HG03045 (cell line): Measurements from ENCODE around the gene RPS15.
"Not testable (repeated sequence)": the region's sequence is repeated elsewhere in the genome, so short reads cannot be mapped to it uniquely, and the experiment has no call there.

Experiments used
- ATAC-seq: cut with Tn5 transposase; IDR thresholded peaks from one replicate; pipeline ENCODE4 v1.9.1; 2021; ENCODE audit warnings: mild to moderate bottlenecking, moderate library complexity; ENCODE audit not compliant: unreplicated experiment

RPS15 gene

DNA sequence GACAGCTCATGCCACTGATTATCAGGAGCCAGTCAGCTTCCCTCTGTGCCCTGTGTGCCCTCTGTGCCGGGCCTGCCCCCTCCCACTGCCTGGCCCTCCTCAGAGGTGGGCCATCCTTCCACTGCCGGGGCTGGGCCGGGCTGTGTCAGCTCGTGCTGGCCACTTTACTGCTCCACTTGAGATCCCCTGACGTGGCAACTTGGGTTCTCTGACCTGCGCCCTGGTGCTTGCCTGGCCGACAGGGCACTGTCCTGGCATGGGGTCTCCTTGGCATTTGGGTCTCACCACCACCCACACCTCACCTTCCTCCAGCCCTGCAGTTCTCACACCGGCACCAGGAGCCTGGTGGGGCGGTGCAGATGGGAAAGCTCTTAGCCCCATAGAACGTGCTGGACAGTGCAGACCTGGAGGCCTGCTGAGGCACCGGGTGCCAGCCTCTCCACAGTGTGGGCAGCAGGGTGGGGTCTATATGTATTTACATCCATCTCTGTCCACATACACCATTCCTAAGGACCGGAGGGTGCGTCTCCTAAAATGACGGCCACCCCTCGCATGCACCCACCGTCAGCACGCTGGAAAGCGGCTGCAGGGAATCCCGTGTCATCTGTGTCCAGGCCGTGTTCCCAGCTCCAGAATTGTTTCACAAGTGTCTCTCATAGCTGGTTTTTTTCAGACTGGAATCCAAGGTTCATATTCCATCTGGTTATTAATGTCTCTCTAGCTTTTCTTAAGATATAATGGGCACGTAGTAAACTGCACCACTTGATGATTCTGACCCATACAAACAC, 19.1 kb upstream of the RPS15 start:
- no peak for ATAC-seq

DNA sequence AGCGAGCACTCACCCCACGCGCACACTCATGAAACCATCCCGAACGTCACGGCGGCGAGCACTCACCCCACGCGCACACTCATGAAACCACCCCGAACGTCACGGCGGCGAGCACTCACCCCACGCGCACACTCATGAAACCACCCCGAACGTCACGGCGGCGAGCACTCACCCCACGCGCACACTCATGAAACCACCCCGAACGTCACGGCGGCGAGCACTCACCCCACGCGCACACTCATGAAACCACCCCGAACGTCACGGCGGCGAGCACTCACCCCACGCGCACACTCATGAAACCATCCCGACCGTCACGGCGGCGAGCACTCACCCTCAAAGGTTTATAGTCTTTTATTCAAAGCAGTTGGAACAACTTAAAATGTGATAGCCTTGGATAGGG, 18.1 kb upstream of the RPS15 start:
- not testable (repeated sequence) for ATAC-seq

DNA sequence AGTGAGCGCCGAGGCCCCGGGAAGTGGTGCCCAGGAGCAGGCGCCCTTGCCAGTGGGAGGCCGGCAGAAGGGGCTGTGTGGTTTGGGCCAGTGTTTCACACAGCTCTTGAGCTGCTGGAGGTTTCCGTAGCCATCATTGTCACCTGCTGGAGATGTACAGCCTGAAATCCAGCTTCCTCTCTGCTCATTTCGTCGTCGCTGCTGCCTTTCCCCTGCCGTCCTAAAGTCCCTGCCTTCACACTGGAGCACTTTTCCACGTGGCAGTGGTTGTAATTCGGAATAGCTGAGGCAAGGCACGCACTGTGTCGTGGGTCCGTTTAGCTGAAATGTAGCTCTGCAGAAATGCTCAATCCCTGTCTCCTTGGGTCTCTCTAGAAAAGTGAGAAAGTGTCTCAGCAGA, 17.6 kb upstream of the RPS15 start:
- ATAC-seq, result no peak

DNA sequence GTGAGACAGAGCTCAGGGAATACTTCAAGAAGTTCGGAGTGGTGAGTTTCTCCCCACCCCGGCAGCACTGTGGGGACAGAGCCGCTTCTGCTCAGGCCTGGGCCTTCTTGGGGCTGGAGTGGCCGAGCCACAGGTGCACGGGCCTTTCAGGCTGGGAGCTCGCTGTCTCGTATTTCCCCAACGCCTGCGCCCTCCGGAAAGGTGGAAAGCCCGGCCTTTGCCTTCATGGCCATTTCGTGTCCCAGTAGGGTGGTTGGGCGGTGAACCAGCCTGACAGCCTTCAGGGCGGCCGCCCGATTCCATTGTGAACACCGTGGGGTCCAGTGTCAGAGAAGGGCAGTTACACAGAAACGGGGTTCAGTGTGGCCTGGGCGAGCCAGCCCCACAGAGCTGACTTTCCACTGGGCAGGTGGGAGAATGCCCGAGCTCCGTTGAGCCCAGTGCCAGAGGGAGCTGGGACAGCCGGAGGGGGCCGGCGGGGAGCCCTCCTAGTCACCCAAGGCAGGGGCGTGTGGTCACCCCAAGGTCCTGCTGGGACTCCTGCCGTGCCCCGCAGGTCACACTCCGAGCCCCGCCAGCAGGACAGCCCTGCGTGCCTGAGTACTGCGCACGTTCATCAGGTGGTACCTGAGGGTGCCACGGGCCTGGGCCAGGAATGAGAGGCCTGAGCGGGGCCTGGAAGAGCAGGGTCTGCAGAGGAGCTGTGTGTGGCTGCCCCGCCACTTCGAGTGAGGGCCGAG, 16.8 kb upstream of the RPS15 start:
- ATAC-seq, result no peak

DNA sequence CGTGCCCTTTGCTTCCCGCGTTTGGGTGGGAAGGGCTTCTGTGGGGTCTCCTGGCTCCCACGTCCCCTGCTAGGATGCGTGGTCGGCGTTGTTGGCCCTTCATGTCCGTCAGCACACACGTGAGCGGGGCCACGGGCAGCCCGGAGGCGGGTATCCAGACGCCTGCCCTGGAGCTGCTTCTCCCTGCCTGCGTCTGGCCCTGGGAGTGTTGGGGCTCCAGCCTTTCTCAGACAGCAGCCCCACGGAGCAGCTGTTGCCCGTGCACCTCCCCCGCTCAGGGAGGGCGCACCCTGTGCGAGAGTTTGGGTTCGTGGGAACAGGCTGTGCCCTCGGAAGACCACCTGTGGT, 16.3 kb upstream of the RPS15 start:
- no peak for ATAC-seq

DNA sequence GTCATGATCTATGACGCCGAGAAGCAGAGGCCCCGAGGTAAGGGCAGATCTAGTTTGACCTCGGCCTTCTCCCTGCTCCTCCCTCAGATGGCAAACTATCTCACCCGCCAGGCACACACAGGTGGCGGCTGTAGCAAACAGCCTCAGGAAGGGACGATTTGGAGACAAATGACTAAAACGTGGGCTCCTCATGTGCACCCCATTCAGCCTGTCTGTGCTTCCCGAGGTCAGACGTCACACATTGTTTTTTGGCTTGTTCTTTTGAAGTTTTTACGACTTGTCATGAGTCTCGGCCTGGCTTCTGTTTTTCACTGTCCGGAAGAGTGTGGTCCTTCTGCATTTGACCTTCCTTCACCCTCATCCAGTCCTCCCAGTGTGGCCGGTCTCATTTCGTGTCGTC, 15.8 kb upstream of the RPS15 start:
- ATAC-seq, result no peak

DNA sequence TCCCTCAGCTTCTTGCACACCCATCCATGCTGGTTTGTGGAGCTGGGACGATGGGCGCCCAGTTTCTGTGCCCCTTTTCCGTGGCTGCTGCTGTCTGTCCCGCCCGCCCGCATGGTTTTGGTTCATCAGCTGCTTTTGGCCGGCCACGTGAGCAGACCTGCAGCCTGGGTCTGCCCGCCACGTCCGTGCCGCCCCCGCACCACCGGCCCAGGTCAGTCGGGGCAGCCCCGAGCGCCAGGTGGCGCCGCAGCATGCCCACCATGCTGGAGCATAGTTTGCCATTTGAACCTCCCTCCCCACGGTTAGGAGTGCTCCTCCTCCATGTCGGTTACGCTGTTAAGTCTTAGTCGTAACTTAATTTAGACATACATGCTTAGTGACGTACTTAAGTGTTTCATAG, 15.3 kb upstream of the RPS15 start:
- ATAC-seq, result no peak

DNA sequence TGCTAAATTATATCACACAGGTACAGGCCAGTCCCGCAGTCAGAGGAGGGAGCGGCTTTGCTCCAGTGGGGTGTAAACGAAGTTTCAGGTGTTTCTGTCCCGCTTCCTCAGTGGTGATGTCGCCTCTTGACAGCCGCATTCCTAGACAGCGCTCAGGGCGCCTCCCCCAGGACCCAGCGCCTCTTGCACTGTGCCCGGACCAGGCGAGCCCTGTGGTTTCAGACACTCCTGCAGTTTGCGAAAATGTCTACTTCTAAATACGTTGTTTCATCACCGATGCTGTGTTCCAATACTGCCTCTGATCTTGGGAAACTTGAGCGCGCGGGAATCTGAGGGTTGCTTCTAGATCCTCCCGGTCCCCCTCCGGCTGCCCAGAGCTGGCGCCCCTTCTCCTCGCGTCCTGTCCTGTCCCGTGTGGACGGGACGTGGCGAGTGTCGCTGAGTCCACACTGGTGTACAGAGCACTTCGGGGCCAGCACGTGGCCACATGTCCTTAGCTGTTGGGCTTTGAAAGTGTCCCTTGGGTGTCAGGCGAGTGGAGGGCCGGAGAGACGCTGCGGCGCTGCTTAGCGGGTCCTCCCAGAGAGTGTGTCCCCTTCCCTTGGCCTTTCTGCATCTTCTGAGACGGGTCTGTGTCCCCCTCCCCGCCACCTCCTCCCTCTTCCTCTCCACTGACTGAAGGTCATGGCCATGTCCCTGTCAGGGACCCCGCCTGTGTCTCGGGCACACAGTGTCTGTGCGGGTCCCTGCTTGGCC, 14.6 kb upstream of the RPS15 start:
- no peak for ATAC-seq

DNA sequence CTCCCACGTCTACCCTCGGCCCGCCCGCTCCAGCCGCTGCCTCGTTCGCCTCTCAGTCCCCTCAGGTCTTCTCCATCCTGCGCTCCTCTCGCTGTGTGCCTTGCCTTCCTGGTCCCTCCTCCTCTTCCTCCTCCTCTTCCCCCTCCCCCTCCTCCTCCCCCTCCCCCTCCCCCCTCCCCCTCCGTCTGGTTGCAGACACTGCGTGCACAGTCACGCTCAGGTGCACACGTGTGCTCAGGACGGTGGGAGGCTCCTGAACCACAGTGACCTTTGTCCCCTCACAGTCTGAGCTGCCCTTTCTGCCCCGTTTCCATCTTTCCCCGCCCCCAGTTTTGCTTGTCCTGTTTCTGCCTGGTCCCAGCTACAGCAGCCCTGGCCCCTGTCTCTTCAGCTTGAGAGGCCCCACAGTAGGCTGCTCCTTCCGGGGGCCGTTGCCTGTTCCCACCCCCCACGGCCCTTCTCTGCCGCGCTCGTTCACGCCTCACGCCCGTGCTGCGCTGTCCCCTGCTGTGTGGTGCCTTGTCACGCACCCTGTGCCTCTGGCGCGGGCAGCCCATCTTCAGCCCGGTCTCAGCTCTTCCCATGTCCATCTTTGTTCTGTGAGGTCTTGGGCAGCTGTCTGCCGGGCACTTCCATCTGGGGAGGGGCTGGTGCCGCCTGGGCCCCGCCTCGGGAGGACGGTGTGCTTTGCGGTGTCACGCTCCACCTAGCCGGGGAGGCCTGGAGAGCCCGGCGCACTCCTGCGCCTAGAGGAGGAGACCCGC, 13.8 kb upstream of the RPS15 start:
- ATAC-seq, result no peak

DNA sequence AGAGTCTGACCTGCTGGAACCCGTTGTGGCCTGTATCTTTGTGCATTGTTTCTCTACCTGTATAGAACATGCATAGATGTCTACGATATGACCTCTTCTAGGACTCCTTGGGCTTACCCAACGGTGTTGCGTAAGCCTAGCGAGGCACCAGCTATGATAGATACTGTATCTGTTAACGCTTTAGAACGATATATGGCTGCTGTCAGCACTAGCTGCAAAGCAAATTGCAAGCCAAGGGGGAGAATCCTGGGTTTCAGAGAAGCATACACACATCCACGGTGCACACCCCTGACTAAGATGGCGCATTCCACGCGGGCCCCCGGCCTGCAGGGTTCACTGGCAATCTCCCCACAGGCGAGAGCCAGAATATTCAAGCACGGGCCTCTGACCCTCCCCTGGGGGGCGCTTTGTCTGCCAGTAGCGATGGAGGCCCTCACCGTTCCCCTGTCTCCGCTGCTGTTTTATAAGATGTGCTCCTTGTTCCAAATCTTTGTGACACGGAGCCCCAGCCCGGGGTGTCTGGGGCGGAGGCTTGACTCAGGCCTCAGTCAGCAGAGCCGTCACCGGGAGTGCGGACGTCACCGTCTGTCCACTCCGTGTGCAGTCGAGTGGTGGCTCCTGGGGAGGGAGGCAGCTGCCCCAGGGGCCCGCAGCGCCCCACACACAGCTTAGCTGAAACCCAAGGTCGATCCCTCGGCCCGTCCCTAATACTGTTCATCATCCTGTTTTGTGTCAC, 12.9 kb upstream of the RPS15 start:
- ATAC-seq, result no peak

DNA sequence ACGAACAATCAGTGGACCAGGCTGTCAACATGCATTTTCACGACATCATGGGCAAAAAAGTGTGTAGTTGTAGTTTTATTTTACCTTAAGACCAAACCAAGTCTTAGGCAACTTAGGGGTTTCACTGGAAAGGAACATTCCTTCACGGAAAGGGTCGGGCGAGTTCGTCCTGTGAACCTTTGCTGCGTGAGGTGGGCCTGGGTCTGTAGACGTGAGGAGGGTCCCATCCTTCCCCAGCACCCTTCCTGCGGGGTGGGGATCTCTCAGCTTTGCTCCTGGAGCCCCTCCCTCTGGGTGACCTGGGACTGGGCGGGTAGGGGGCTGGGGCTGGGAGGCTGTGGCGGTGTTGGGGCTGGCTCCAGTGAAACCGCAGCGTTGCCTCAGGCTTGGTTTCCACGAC, 12.3 kb upstream of the RPS15 start:
- ATAC-seq, result no peak

DNA sequence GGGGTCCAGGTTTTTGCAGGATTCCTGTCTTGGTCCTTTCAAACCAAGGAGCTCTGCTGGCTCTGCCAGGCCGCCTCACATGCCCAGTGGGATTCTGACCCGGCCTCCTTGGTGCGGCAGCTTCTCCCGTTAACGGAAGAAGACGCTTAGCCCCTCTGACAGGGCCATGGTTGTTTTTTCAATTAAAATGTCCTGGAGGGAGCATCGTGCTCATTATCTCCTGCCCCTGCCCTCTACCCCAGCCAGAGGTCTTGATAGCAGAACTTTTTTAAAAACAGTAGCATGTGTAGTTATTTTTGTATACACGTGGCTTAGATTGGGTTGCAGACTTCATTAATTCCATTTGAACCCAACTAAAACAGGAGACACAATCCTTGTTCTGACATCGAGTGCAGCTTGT, 11.5 kb upstream of the RPS15 start:
- ATAC-seq, result no peak

DNA sequence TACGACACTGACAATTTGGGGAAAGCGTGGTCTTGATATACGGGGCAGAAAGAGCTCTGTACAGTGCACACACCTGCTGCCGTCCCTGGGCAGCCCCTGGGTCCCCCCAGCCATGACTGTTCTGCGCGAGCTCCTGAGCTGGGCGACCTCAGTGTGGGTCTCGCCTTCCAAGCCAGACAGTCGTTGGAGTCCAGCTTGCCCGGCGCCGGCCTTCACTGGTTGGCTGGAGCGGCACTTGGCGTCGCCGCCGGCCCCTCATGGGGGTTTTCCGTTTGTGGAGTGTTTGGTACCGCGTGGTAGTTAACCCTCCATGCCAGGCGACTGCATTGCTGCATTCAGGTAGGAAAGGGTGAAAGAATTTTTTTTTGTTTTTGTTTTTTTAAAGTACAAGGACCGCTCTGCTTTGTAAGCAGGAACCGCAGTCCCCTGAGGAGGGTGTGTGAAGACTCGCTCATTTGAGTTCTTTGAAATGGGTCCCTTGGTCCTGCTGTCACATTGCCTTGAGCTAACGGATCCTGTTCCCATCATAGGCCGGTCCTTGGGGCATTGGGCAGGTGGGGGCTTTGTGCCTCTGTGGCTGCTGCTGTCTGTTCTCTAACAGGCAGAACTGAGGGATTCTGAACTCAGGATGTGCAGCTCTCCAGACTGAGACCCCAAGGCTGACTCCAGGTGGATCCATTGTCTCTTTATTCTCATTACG, 10.8 kb upstream of the RPS15 start:
- ATAC-seq, result no peak

DNA sequence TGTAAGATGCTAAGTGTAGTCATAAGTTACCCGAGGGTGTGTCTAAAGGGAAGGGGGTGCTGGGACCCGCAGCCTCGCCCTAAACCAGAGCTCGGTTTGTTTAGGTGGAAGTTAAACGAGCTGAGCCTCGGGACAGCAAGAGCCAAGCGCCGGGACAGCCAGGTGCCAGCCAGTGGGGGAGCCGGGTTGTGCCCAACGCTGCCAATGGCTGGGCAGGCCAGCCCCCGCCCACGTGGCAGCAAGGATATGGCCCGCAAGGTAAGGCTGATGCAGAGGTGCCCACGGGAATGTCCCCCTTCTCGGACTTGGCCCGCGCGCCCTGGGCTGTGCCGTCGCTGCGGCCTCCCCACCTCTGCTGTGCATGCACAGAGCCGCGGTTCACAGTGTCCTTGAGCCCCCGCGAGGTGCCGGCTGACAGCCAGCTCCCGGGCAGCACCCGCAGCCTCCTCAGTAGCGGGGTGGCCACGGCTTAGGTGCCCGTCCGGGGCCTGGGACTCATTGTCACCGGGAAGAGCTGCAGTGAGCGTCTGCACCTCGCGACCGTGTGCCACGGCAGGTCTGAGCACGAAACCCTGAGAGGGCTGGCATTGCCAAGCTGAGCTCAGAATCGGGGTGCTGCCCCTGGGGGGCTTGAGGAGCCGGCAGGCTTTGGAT, 9.3 kb upstream of the RPS15 start:
- ATAC-seq, result no peak

DNA sequence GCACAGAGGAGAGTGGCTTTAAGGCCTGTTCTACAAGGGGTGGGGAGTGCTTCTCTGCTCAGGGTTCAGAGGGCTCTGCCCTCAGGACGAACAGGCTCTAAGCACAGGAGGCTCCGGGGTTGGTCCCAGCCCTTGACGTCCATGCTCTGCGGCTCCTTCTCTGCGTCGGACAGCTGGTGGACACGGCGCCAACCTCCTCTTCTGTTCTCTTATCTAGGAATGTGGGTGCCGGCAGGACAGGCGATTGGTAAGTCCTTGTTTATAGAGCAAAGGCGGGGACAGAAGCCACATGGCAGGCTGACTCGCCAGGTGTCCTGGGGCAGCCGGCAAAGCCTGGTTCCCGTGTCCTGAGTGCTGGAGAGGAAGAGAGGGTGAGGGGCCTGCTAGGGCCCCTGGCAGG, 8.4 kb upstream of the RPS15 start:
- no peak for ATAC-seq

DNA sequence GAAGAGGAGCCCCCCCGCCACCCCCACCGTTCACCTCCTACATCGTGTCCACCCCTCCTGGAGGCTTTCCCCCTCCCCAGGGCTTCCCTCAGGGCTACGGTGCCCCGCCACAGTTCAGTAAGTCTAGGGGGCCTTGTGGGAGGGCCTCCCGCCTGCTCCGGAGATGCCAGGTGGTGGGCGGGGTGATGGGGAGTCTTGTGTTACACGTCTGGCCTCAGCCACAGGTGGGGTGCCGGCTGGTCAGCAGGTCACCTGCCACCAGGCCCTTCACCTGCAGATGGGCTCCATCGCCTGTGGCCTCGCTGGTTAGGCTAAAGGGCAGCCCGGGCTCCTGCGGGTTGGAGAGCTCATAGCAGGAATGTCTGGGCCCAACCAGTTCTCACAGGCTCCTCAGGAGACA, 8.0 kb upstream of the RPS15 start:
- no peak for ATAC-seq

DNA sequence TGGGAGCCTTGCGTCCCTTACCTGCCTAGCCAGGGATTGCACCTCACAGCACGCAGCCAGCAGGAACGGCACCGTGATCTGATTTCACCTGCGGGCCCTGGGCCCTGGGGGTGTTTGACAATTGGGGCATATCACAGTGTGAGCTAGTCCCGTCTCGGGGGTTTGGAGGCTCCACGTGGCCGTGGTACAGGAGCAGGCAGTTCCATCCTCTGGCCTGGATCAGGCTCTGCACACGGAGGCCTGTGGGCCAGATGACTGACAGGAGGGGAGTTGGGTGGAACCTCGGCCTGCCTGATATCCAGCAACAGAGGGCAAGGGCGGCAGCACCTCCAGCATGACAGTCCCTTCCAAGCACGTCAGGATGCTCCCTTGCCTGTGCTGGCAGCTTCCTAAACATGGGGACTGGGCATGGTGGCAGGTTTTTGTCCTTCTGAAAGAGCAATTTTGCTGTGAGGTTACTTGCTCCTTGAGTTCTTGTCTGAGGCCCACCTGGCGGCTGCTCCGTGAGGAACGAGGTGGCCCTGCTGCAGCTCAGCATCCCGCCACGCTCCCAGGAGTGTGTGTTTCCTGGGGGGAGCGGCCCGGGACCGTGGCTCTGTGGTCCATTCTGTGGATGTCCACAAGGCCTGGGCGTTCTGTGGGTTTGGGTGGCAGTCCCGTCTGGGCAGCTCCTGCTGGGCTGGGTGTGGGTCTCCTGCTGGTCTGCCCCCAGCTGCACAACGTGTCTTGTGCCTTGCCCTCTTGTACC, 6.3 kb upstream of the RPS15 start:
- ATAC-seq, result no peak

DNA sequence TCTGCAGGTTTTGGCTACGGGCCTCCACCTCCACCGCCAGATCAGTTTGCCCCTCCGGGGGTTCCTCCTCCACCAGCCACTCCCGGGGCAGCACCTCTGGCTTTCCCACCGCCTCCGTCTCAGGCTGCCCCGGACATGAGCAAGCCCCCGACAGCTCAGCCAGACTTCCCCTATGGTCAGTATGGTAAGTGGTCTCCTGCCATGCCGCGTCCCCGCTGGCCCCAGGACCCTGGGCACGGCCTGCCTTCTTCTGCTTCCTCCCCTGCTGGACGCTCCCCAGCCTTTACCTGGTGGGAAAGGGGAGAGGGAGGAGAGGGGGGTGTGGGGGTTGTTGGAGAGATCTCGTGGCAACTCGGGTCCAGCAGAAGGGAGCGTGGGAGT, 5.7 kb upstream of the RPS15 start:
- ATAC-seq, result no peak
